DND-41 (cell line): ENCODE results near the gene ATP2B3.

Experiments
- ATAC-seq: fragments of 200-7000 bp; cut with Tn5 transposase; 3 replicates; pipeline ENCODE4 v1.9.1; 2021; ENCODE audit warnings: low read depth; ENCODE audit not compliant: insufficient read depth
- DNase-seq: peaks from one replicate; pipeline ENCODE4 v3.0.0-alpha.2; 2020
- H2AFZ ChIP-seq: 2 replicates; pipeline ENCODE4 v1.6.0; 2012; ENCODE audit warnings: low read depth, low read length
- H3K27ac ChIP-seq: 2 replicates; pipeline ENCODE4 v1.5.1; 2012; ENCODE audit warnings: low read length, inconsistent platforms
- H3K27me3 ChIP-seq: fragments of 200-600 bp; sonication (generic); 2 replicates; pipeline ENCODE4 v1.6.0; 2012; ENCODE audit warnings: low read length, mild to moderate bottlenecking, inconsistent platforms; ENCODE audit not compliant: insufficient read depth, poor library complexity
- H3K36me3 ChIP-seq: 2 replicates; pipeline ENCODE4 v1.5.1; 2012; ENCODE audit warnings: low read length, inconsistent platforms; ENCODE audit not compliant: insufficient read depth
- H3K4me1 ChIP-seq: 2 replicates; pipeline ENCODE4 v1.5.1; 2012; ENCODE audit warnings: mild to moderate bottlenecking, low read length; ENCODE audit not compliant: insufficient read depth
- H3K4me2 ChIP-seq: 2 replicates; pipeline ENCODE4 v1.6.0; 2012; ENCODE audit warnings: mild to moderate bottlenecking, moderate library complexity, low read length, inconsistent platforms; ENCODE audit not compliant: insufficient read depth
- H3K4me3 ChIP-seq, 2 experiments: fragments of 200-600 bp in 1 of 2; shearing (Covaris generic) in 1 of 2; 2 replicates each; pipeline ENCODE4 v1.5.1; 2012 to 2016; ENCODE audit warnings: inconsistent platforms in 2 of 2, low read length in 2 of 2, mild to moderate bottlenecking in 2 of 2, low read depth in 1 of 2, moderate library complexity in 1 of 2
- H3K79me2 ChIP-seq: 2 replicates; pipeline ENCODE4 v1.6.0; 2012; ENCODE audit warnings: low read length, inconsistent platforms; ENCODE audit not compliant: insufficient read depth
- H3K9ac ChIP-seq: 2 replicates; pipeline ENCODE4 v1.6.0; 2012; ENCODE audit warnings: low read depth, mild to moderate bottlenecking, inconsistent platforms, low read length, moderate library complexity
- H3K9me3 ChIP-seq: 2 replicates; pipeline ENCODE4 v1.5.1; 2012; ENCODE audit warnings: low read length, moderate library complexity, mild to moderate bottlenecking, inconsistent platforms; ENCODE audit not compliant: insufficient read depth, severe bottlenecking
- H4K20me1 ChIP-seq: 2 replicates; pipeline ENCODE4 v1.6.0; 2012; ENCODE audit warnings: low read length; ENCODE audit not compliant: insufficient read depth
- CTCF ChIP-seq: IDR thresholded peaks from 2 replicates; pipeline ENCODE4 v1.5.1; 2012; ENCODE audit warnings: borderline replicate concordance, low read length, moderate library complexity, mild to moderate bottlenecking; ENCODE audit not compliant: poor library complexity, severe bottlenecking; ENCODE audit errors: extremely low read depth
- EZH2 ChIP-seq: IDR thresholded peaks from 3 replicates; pipeline ENCODE4 v1.6.1; 2012; ENCODE audit warnings: borderline replicate concordance, low read depth, mild to moderate bottlenecking, moderate library complexity, low read length, inconsistent platforms; ENCODE audit not compliant: severe bottlenecking

ATP2B3 gene

DNA sequence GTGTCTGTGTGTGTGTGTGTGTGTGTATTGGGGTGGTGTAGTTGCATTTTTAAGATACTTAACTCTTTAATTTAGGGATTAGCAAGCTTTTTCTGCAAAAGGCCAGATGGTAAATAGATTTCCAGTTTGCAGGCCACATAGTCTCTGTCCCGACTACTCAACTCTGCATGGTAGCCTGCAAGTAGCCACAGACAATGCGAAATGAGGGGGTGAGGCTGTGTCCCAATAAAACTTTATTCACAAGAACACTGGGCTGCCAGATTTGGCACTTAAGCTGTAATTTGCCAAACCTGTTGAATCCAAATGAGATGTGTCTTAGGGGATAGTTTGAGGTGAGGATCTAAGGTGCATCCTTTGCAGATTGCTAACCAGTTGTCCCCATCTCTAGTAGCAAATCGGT lies 6.8 kb downstream of the ATP2B3 start:
- Histone ChIP-seq H3K27ac (no peak overlapping the region), H4K20me1 (no peaks in the 10 kb centered on the region), H3K4me2 (no peak overlapping the region), H3K27me3 (no peaks in the 10 kb centered on the region), H3K79me2 (no peaks in the 10 kb centered on the region), H2AFZ (no peak overlapping the region), H3K36me3 (no peaks in the 10 kb centered on the region), H3K9ac (no peak overlapping the region), H3K4me1 (no peaks in the 10 kb centered on the region), H3K4me3 (no peak overlapping the region), H3K9me3 (no peaks in the 10 kb centered on the region)
- no peak for TF ChIP-seq CTCF
- TF ChIP-seq EZH2 = no peak
- ATAC-seq = no peak
- no peak for DNase-seq

DNA sequence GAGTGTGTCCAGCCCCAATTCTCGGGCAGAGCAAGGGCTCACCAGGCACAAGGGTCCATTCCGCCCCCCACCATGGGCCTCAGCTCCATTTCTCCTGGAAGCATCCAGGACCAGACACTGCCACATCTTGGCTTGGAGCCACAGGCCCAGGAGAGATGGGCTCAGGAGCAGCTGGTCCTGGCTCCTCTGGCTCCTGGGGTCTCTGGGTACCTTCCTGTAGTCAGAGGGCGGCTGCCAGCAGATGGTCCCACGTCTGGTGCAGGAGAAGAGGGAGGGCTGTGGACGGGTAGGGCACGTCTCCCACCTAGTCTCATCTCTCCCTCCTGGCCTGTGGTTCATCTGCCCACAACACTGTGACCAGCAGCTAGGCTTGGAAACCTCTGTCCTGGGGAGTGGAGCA lies 8.0 kb downstream of the ATP2B3 start:
- no peaks in the 10 kb centered on the region for H3K36me3 ChIP-seq
- DNase-seq (no peak), ATAC-seq (no peak)
- H4K20me1 ChIP-seq = no peaks in the 10 kb centered on the region
- H3K4me1 ChIP-seq = no peaks in the 10 kb centered on the region
- H2AFZ ChIP-seq = no peak overlapping the region
- no peak overlapping the region for H3K4me3 ChIP-seq
- no peaks in the 10 kb centered on the region for H3K79me2 ChIP-seq
- no peak overlapping the region for H3K27ac ChIP-seq
- H3K9ac ChIP-seq = no peak overlapping the region
- H3K9me3 ChIP-seq = no peaks in the 10 kb centered on the region
- TF ChIP-seq CTCF (no peak), EZH2 (no peak)
- H3K4me2 ChIP-seq = no peak overlapping the region
- no peaks in the 10 kb centered on the region for H3K27me3 ChIP-seq

DNA sequence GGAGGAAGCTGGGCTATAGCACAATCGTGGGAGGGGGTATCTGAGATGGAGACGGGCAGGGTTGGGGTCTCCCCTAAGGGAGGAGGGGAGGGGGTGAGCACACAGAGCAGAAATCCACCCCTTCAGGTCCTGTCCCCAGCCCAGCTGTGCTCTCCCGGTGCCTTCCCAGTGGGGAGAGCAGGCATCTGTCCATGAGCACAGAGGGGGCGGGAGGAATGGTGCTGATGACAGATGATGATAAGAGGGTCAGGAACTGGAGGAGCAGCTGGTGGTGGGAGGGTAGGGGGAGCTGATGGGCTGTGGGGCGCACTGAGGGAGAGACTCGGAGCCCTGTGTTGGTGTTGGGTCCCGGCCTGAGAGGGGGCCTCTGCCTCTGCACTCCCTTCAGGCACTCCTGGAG lies 8.6 kb downstream of the ATP2B3 start:
- no peak overlapping the region for H3K27ac ChIP-seq
- H2AFZ ChIP-seq = no peak overlapping the region
- H3K36me3 ChIP-seq = no peaks in the 10 kb centered on the region
- ATAC-seq = no peak
- no peak overlapping the region for H3K9ac ChIP-seq
- H3K79me2 ChIP-seq = no peaks in the 10 kb centered on the region
- no peaks in the 10 kb centered on the region for H3K9me3 ChIP-seq
- no peaks in the 10 kb centered on the region for H3K27me3 ChIP-seq
- H4K20me1 ChIP-seq = no peaks in the 10 kb centered on the region
- no peak overlapping the region for H3K4me2 ChIP-seq
- H3K4me1 ChIP-seq = no peaks in the 10 kb centered on the region
- no peak for TF ChIP-seq CTCF
- TF ChIP-seq EZH2 = no peak
- no peak overlapping the region for H3K4me3 ChIP-seq
- no peak for DNase-seq

- H4K20me1 ChIP-seq = no peaks in the 10 kb centered on the region
- H3K27ac ChIP-seq = no peak overlapping the region
- H3K36me3 ChIP-seq = no peaks in the 10 kb centered on the region
- no peaks in the 10 kb centered on the region for H3K27me3 ChIP-seq
- no peak for ATAC-seq
- H3K9ac ChIP-seq = no peak overlapping the region
- H3K4me3 ChIP-seq = no peak overlapping the region
- TF ChIP-seq EZH2 = no peak
- DNase-seq = no peak
- no peaks in the 10 kb centered on the region for H3K79me2 ChIP-seq
- no peaks in the 10 kb centered on the region for H3K9me3 ChIP-seq
- no peaks in the 10 kb centered on the region for H3K4me1 ChIP-seq
- no peak overlapping the region for H2AFZ ChIP-seq
- no peak overlapping the region for H3K4me2 ChIP-seq
Measured at GRCh38 chrX:153526801-153527200, 9.4 kb downstream of the ATP2B3 start.
